8988T (cell line): ENCODE data around the gene FLACC1.

Source experiments
- DNase-seq: peaks from one replicate; pipeline ENCODE4 v3.0.0; 2011

FLACC1 gene

GRCh38 chr2:201275069-201275468, 82.1 kb downstream of the FLACC1 start:
- DNase-seq = no peak

- DNase-seq = no peak
Measured at GRCh38 chr2:201273330-201273983, 83.7 kb downstream of the FLACC1 start.

- DNase-seq = no peak
Measured at GRCh38 chr2:201271917-201272316, 85.2 kb downstream of the FLACC1 start.

GRCh38 chr2:201270293-201271001, 86.7 kb downstream of the FLACC1 start:
- no peak for DNase-seq

- no peak for DNase-seq
Measured at GRCh38 chr2:201269764-201270163, 87.4 kb downstream of the FLACC1 start.

- no peak for DNase-seq
Measured at GRCh38 chr2:201267278-201268030, 89.7 kb downstream of the FLACC1 start.

GRCh38 chr2:201266629-201267028, 90.5 kb downstream of the FLACC1 start:
- no peak for DNase-seq

GRCh38 chr2:201264472-201265173, 92.5 kb downstream of the FLACC1 start:
- DNase-seq = no peak

GRCh38 chr2:201263779-201264178, 93.4 kb downstream of the FLACC1 start:
- DNase-seq = no peak

GRCh38 chr2:201262718-201263117, 94.4 kb downstream of the FLACC1 start:
- DNase-seq = no peak

- no peak for DNase-seq
Measured at GRCh38 chr2:201261906-201262305, 95.2 kb downstream of the FLACC1 start.

GRCh38 chr2:201261471-201261870, 95.7 kb downstream of the FLACC1 start:
- DNase-seq = no peak

- DNase-seq = no peak
Measured at GRCh38 chr2:201260302-201260800, 96.8 kb downstream of the FLACC1 start, which contains the start of gene CASP8. Gene CASP8 (plus strand): TSS chr2:201260536. CDS start chr2:201266487, 5,951 bp downstream.

- no peak for DNase-seq
Measured at GRCh38 chr2:201258666-201259615, 98.2 kb downstream of the FLACC1 start.

- DNase-seq = no peak
Measured at GRCh38 chr2:201257956-201258665, 99.0 kb downstream of the FLACC1 start.

- DNase-seq = no peak
Measured at GRCh38 chr2:201257381-201257955, 99.7 kb downstream of the FLACC1 start.

- no peak for DNase-seq
Measured at GRCh38 chr2:201256082-201256481, 101.1 kb downstream of the FLACC1 start.

- DNase-seq = no peak
Measured at GRCh38 chr2:201255408-201256033, 101.6 kb downstream of the FLACC1 start.

GRCh38 chr2:201254081-201254730, 102.9 kb downstream of the FLACC1 start:
- DNase-seq = no peak

- DNase-seq = no peak
Measured at GRCh38 chr2:201250741-201251140, 106.4 kb downstream of the FLACC1 start.
